NCI-H2171 (cell line): Measurements from ENCODE around the gene CAND2.
A peak's percentile ranks its signal among the peaks of the same experiment; 100 is the strongest.
"Not testable (repeated sequence)": the region's sequence is repeated elsewhere in the genome, so short reads cannot be mapped to it uniquely, and the experiment has no call there.

Experiments used
- DNase-seq: peaks from one replicate; lab custom pipeline; 2025; lab: John Stamatoyannopoulos, UW

CAND2 gene

DNA sequence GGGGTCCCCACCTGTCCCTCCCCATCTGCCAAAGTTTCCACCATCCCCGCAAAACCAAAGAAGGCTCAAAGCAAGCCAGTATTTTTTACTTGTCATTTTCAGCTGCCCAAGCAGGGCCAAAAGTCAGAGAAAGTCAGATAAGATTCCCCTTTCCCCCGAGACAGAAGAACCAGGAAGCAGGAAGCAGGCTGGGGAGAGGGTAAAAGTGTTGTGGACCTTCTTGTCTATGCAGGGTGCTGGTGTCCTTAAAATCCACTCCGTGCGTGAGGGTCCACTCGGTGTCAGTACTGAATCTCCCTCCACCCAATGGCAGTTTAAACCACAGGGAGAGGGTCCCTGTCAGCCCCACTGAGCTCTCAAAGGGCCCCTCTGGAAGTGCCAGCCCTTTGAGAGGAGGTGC, 65.1 kb downstream of the CAND2 start:
- no peak for DNase-seq

DNA sequence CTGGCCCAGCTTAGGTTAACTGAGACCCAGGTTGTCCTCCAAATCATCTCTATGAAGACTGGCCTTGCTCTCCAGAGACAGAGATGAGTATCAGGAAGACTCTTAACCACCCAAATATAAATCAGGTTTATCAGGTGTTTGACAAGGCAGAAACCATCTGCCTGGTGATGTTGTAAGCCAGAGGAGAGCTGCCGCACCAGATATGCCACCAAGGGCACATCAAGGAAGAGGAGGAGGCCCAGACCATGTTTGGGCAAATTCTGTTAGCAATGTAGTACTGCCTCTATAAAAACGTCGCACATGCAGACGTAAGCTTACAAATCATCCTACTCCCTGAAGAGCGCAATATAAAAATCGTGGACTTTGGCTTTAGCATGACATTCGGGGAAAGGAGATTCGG, 65.9 kb downstream of the CAND2 start:
- no peak for DNase-seq

DNA sequence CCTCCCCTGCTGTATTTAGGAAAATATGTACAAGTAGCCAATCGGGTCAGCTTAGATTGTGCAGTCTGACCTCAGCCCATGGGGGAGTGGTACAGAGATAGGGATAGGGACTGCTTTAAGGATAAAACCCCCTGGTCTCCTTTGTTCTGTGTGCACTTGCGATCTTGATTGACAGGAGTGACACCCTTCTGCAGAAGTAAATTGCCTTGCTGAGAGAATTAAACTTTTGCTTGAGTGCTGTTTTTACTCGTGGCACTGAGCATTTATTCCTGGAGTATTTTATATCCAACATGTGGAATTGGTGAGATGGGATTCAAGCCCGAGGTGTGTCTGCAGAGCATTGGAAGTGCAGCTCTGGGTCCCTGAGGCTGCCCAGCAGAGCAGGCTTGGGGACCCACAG, 68.8 kb downstream of the CAND2 start:
- no peak for DNase-seq

DNA sequence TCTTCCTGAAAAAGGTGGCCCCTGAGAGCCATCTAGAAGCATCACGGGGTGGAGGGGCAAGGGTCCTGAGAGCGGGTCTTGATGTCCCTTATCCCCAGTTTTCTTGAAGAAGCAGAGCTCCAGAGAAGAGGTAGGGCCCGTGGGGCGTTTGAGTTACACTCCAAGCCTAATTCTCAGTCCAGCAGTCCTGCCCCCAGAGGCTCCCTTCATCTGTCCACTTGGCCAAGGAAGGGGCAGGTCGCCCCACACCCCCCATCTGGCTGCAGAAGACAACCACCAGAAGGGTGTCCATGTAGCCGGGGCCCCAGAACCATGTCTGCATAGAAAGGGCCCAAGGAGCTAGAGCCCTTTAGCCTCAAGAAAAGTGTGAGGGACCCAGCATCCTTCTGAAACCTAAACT, 70.4 kb downstream of the CAND2 start:
- DNase-seq = no peak

DNA sequence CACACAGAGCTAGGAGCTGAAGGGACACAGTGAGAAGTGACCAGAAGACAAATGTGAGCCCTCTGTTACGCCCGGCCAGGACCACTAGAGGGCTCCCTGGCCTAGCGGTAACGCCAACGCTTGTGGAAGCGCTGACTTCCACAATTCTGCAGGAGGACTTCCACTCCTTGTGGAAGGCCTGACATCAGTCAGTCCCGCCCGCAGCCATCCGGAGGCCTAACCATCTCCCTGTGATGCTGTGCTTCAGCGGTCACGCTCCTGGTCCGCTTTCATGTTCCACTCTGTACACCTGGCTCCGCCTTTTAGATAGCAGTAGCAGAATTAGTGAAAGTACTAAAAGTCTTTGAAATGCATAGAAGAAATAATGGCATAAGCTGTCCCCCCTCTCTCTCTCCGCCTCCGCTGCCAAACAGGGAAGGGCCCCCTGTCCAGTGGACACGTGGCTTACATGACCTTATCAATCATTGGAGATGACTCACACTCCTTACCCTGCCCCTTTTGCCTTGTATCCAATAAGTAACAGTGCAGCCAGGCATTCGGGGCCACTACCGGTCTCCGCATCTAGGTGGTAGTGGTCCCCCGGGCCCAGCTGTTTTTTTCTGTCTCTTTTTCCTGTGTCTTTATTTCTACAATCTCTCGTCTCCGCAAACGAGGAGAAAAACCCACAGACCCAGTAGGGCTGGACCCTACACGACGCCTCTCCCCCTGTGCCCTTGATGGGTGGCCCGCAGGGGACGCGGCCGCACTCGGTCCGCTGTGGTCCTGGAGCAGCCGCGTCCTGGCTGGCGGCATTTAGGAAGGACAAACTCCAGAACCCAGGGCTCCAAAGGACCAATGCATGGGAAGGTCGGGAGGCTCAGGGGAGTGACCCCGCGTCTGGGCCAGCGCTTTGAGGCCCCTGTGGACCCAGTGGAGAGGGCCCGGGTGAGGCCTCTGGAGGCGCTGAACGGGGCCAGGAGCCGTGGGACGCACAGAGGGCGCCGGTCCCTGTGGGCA, 71.9 kb downstream of the CAND2 start:
- peak; percentile 27 for DNase-seq

DNA sequence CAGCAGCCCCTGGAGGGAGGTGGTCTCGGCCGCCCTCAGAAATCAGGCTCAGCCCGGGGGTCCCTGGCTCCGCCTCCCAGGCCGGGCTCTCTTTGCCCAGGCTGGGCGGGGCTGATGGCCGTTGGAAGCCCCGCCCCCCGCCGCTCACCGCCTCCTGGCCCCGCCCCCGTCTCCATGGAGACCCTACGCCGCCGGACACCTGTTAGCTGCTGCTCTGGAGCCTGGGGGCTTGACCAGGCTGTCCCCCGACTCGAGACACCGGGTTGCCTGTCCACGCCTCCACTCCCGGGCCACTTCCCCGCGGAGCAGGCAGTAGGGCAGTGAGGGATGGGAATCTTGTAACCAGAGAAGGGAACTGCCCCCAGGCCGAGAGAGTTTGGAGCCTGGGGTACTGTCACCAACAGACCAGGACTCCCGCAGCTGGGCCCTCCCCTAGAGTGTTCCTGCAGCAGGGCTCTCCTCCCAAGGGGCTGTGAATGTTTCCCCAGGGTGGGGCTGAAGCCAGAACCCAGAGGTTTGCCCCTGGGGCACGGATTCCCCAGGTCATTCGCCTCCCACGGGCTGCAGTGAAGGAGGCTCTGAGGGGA, 72.6 kb downstream of the CAND2 start:
- no peak for DNase-seq

DNA sequence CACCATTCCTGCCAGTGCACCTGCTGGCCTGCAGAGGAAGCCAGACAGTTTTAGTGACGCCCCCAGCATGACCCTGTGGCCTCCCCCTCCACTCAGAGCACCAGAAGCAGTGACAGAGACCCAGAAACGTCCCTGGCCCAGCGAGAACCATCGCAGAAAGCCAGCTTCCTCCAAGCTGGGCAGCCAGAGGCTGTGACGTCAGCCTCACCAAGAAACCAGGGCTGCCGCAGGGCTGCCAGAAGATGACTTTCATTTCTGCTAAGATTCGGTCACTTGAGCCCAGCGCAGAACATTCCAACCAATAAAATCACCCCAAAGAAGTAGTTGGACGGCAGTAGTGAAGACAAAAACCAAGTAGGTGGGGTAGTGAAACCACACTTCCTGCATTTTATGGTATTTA, 74.5 kb downstream of the CAND2 start:
- DNase-seq = no peak

DNA sequence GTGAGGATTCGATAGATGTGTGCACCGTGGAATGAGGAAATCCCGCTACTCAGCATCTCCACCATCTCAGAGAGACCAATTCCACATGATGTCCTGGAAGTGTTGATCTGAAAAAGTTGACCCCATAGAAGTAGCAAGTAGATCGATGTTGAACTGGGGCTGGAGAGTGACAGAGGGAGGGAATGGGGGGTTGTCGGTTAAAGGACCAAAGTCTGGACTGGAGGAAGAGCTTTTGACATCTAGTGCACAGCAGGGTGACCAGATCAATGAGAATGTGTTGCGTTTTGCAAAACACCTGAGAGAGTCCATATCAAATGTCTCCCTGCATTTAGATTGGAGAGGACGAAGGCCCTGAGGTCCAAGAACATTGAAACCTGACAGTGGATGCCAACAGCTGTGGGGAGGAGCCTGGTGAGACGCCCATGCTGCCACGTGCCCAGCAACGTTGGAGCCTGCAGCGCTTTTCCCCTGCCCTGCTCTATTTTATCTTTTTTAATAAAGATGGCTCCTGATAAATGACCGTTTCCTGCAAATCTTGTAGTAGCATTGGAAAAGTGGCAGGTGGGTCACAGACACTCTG, 75.0 kb downstream of the CAND2 start:
- DNase-seq = no peak

DNA sequence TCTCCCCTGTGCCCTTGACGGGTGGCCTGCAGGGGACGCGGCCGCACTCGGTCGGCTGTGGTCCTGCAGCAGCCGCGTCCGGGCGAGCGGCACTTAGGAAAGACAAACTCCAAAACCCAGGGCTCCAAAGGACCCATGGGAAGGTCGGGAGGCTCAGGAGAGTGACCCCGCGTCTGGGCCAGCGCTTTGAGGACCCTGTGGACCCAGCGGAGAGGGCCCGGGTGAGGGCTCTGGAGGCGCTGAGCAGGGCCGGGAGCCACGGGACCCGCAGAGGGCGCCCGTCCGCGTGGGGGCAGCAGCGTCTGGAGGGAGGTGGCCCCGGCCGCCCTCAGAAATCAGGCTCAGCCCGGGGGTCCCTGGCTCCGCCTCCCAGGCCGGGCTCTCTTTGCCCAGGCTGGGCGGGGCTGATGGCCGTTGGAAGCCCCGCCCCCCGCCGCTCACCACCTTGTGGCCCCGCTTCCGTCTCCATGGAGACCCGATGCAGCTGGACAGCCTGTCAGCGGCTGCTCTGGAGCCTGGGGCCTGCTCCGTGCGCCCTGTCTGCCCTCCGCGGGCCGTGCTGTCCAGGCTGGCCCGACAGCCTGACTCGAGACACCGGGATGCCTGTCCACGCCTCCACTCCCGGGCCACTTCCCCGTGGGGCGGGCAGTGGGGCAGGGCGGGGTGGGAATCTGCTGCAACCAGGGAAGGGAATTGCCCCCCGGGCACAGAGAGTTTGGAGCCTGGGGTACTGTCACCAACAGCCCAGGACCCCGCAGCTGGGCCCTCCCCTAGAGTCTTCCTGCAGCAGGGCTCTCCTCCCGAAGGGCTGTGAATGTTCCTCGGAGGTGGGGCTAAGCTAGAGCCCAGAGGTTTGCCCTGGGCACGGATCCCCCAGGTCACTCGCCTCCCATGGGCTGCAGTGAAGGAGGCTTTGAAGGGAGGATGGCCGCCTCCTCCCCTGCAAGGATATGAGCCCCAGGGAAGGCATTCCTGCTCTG, 79.7 kb downstream of the CAND2 start:
- no peak for DNase-seq

DNA sequence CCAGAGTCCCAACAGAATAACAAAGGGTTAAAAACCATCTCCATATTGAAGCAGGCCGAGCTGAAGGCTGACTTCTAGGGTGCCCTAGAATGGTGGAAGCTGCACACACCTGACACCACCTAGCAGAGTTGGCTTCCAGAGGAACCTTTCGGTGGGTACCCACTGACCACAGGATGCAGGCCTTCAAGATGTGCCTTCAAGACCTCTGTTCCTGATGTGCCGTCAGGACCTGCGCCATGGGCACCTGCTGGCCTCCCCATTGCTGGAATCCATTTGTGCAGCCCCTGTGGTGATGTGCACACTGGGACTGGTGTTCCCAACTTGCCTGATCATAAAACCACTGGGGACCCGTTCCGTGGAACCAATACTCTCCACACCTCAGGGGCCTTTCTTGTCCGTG, 80.6 kb downstream of the CAND2 start:
- DNase-seq = no peak

DNA sequence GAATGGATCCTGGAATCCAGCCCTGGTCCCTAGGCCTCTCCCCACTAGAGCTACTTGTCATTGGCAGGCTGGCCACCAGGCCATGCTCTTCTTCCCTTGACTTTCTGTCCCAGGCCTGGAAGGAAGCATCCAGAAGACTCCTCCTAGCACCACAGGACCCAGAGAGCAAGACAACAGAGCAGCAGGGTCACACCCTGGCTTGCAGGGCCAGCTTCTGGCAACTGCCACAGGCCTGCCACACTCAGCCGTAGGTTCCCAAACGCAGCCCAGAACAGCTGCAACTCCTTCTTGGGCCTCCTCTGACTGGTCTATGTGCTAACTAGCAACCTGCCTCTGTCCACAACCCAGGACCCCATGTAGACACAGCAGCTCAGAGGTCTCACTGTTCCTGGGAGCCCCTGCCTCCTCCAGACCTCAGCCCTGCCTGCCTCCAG, 81.7 kb downstream of the CAND2 start:
- DNase-seq = no peak

DNA sequence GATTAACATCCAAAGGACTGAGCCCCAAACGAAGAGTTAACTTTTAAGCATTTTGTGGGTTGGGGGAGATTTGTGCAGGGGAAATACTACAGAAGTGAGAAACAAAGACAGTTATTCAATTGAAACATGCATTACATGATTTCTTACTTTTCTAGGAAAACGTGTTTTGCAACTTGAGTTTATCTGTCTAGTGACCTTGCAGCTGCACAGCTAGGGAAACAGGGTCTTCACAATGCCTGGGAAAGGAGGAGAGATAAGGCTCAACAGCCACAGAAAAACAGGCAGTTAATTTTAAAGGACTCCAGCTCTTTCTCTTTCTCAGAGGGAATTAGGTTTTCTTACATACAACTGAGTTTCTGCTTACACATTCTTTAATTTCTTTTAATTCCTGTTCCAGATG, 82.3 kb downstream of the CAND2 start:
- DNase-seq = not testable (repeated sequence)

DNA sequence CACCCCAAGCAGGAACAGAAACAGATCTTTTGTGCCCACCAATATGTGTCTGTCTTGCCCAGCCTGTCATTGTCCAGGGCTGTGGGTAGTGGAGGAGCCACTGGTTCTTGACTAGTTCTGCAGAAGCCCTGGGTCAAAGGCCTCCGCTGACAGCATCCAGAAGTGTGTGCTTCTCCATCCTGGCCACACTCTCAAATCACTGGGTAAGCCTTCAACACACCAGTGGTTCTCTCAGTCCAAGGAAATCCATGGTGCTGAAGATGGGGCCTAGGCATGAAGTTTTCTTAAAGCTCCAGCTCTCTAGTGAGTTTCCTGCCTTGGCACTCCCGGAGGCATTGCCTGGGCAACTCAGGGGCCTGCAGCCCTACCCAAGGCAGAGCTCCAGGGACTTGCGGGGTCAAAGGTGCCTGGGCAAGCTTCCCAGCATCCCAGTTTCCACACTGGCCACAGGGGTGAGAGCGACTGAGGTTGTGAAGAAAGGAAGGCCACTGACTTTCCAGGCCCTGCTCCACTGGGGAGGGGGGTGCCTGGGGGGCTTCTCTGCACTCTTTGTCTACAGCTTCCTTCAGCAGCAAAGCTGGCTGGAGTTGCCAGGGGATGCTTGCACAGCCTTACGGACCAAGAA, 82.8 kb downstream of the CAND2 start:
- DNase-seq = no peak

DNA sequence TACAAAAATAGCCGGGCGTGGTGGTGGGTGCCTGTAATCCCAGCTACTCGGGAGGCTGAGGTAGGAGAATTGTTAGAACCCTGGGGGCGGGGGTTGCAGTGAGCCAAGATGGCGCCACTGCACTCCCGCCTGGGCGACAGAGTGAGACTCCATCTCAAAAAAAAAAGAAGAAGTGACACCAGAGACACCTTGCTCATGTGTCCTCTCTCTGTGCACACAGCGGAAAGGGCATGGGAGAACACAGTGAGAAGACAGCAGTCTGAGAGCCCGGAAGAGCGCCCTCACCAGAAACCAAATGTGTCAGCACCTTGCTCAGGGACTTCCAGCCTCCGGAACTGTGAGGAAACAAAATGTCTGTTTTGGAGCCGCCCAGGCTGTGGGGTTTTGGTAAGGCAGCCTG, 85.4 kb downstream of the CAND2 start:
- DNase-seq = not testable (repeated sequence)

DNA sequence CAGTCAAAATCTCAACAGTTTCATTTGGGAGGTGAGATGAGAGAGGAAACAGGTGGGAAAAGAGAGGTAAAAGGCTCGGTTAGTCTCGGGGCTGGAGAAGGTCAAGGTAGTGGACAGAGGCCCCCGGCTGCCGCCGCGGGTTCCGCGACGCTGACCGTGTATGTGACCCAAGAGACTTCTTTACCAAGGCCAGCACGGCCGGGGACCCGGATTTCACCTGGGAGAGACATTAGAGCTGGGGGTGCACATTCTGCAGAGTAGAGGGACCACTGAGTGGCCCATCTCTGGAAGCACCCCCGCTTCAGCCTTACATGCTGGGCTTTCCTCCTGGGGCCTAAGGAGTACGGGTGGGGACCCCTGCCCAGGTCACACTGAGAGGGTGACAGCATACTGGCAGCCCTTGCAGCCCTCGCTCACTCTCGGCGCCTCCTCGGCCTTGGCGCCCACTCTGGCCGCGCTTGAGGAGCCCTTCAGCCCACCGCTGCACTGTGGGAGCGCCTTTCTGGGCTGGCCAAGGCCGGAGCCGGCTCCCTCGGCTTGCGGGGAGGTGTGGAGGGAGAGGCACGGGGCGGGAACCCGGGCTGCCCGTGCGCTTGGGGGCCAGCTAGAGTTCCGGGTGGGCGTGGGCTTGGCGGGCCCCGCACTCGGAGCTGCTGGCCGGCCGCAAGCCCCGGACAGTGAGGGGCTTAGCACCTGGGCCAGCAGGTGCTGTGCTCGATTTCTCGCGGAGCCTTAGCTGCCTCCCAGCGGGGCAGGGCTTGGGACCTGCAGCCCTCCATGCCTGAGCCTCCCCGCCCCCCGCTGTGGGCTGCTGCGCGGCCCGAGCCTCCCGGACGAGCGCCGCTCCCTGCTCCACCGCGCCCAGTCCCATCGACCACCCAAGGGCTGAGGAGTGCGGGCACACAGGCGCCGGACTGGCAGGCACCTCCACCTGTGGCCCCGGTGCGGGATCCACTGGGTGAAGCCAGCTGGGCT, 86.1 kb downstream of the CAND2 start:
- no peak for DNase-seq

DNA sequence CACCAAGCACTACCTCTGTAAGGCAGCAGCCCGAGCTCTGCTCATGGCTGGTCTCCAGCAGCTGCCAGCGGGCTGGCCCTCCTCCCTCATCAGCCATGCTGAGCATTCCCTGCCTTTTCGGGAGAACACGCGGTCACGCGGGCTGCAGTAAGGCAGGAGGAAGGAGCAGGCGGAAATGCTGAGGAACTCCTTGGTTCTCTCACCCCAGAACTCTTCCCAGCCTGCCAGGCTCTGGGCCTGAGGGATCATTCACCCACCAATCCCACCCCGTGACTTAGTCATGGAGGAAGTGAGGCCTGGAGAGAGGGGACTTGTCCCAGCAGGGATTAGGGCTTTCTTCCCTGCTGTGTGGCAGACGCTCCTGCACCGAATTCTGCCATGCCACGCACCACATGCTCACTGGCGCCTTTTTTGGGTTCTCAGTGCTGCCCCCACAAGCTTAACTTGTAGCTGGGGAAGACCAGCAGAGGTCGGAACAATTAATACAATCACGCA, 87.8 kb downstream of the CAND2 start:
- no peak for DNase-seq
